ENCODE measurements around the gene SRD5A1.

SRD5A1 gene

DNA sequence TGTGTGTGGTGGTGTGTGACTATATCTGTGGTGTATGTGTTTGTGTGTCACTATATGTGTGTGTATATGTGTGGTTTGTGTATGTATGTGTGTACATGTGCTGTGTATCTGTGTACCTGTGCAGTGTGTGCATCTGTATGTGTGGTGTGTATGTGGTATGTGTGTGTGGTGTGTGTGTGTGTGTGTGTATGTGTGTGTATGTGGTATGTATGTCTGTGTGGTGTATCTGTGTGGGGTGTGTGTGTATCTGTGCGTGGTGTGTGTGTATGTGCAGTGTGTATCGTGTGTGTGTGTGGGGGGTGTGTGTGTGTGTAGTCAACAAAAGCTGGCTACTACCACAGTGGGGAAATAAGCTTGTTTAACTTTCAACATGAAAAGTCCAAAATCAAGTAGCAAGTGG lies 48.4 kb downstream of the SRD5A1 start:
- DNase-seq (ENCODE audit: extremely low read depth in 1 of 2, low read depth in 1 of 2), result no peak

DNA sequence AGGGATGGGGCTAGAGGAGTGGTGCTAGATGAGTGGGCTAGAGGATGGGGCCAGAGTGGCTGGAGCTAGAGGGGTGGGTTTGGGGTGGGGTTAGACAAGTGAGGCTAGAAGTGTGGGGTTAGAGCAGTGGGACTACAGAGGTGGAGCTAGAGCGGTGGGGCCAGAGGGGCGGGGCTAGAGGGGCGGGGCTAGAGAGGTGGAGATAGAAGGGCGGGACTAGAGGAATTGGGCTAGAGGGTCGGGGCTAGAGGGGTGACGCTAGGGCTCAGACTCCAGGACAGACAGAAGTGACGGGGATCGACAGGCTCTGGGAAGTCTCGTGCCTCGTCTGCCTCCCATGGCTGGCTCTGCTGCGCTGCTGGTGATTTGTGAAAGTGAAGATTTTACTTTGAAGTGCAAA lies 49.0 kb downstream of the SRD5A1 start:
- DNase-seq (ENCODE audit: extremely low read depth in 1 of 2, low read depth in 1 of 2), result no peak

- no peak for DNase-seq (ENCODE audit: extremely low read depth in 1 of 2, low read depth in 1 of 2)
These were observed 50.0 kb downstream of the SRD5A1 start for GRCh38 chr5:6683241-6683640.

- no peak for DNase-seq (ENCODE audit: extremely low read depth in 1 of 2, low read depth in 1 of 2)
These were observed 50.8 kb downstream of the SRD5A1 start for GRCh38 chr5:6684075-6684474.

- no peak for DNase-seq (ENCODE audit: extremely low read depth in 1 of 2, low read depth in 1 of 2)
These were observed 53.3 kb downstream of the SRD5A1 start for GRCh38 chr5:6686501-6686900.

DNA sequence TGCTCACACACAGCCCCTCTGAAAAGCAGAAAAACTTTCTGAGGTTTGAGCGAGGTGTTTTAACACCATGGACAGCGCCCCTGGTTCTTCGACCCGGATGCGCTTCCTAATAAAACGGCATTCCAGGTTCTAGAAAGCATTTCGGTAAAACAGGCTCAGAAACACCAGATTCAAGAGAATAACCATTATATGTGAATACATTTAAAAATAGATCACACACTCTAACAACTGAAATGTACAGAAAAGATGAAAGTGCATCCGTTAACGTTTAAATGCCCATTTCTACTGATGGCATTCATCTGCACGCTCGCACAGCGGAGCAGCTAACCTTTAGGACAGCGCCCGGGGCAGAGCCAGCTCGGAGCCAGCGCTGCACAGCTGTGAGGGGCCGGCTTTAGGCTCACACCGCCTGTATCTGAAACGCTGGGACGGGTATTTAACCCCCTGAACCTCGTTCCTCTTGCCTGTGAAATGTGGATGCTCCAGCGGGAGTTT lies 53.7 kb downstream of the SRD5A1 start:
- DNase-seq (ENCODE audit: extremely low read depth in 1 of 2, low read depth in 1 of 2), result no peak

DNA sequence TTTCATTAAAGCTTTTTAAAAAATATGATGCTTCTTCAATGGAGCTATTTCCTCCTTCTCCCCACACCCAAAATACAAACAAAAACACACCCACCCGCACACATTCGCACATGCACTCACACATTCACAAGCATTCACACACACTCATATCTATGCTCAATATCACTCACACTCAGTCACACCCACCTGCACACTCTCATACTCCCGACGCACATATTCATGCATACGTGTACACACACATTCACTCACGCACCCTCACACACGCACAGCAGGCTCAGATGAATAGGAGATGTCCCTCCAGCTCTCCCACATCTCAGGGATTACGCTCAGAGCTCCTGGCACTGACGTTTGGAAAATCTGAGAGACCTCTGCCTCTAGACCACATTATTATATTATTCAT lies 54.3 kb downstream of the SRD5A1 start:
- no peak for DNase-seq (ENCODE audit: extremely low read depth in 1 of 2, low read depth in 1 of 2)

DNA sequence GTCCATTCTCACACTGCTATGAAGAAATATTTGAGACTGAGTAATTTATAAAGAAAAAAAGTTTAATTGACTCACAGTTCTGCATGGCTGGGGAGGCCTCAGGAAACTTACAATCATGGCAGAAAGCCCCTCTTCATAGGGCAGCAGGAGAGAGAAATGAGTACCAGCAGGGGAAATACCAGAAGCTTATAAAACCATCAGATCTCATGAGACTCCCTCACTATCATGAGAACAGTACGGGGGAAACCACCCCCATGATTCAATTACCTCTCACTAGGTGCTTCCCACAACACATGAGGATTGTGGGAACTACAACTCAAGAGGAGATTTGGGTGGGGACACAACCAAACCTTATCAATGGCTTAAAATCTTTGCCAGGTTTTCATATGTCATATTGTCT lies 59.7 kb downstream of the SRD5A1 start:
- DNase-seq (ENCODE audit: extremely low read depth in 1 of 2, low read depth in 1 of 2), result no peak

- no peak for DNase-seq (ENCODE audit: extremely low read depth in 1 of 2, low read depth in 1 of 2)
These were observed 65.5 kb downstream of the SRD5A1 start for GRCh38 chr5:6698696-6699095.

- DNase-seq (ENCODE audit: extremely low read depth in 1 of 2, low read depth in 1 of 2), result no peak
These were observed 66.1 kb downstream of the SRD5A1 start for GRCh38 chr5:6699357-6699756.

GRCh38 chr5:6700074-6700684 lies 66.9 kb downstream of the SRD5A1 start:
- DNase-seq (ENCODE audit: extremely low read depth in 1 of 2, low read depth in 1 of 2), result no peak

DNA sequence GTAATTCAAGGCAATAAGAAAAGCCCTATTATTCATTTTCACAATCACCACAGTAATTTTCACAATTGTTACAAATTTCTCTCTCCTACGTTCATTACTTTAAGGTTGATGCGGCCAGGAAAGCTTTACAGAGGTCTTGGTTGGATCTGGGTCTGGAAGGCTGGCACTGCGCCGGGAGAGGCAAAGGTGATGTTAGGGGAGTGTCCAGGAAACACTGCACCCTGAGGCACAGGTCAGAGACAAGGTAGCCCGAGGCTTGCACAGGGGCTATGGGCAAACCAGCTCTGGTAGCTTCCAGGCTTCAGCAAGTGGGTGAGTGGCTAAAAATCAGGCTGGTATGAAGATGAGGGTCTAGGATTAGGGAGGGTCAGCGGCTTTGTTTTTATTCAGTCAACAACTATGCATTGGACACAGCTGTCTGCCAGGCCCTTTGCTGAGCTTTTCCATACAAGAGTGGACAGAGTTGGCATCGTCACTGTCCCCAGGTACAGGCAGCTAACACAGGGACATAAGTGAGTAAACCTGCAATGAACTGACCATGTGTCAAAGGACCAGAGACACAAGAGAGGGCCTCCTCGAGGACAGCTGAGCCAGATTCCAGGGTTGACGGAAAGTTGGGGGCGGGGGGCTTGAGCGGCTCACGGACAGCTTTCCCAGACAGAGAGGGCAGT lies 67.6 kb downstream of the SRD5A1 start:
- no peak for DNase-seq (ENCODE audit: extremely low read depth in 1 of 2, low read depth in 1 of 2)

- DNase-seq (ENCODE audit: extremely low read depth in 1 of 2, low read depth in 1 of 2), result no peak
These were observed 68.3 kb downstream of the SRD5A1 start for GRCh38 chr5:6701491-6701890.

GRCh38 chr5:6702633-6703032 lies 69.4 kb downstream of the SRD5A1 start:
- DNase-seq (ENCODE audit: extremely low read depth in 1 of 2, low read depth in 1 of 2), result no peak

DNA sequence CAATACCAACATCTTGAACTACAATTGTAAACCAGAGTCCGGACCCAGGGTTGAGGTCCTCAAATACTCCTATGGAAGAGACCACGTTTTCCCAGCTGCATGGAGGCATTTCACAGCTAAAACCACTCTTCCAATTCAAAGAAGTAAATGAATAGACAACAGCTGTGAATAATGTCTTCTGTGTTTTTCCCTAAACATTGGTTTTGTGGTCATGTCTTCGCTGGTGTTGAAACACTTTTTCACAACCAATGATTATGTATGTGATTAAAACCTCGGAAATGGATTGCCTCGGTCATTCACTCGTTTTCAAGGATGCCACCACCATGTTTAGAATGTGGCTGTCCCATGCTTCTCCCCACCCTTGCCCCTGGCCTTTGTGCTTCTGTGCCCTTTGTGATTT lies 70.6 kb downstream of the SRD5A1 start:
- no peak for DNase-seq (ENCODE audit: extremely low read depth in 1 of 2, low read depth in 1 of 2)

- DNase-seq (ENCODE audit: extremely low read depth in 1 of 2, low read depth in 1 of 2), result no peak
These were observed 71.2 kb downstream of the SRD5A1 start for GRCh38 chr5:6704361-6704851.

DNA sequence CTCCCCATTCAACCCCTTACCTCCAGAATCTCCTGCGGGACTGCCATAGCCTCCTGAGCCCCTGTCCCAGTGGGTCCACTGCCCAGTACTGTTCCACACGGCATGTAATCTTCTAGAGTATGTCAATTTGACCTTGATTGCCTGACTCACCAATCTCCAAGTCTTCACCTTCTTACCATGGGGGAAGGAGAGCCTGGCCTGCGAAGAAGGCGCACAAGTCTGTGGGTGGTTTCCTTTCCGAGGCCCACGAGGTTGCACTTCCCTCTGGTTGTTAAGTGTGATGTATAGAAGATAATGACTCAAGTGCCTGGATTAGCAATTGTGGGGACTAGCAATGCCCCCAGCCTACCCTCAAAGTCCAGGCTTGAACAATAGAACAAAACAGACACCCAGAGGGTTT lies 71.8 kb downstream of the SRD5A1 start:
- no peak for DNase-seq (ENCODE audit: extremely low read depth in 1 of 2, low read depth in 1 of 2)

GRCh38 chr5:6705959-6706358 lies 72.7 kb downstream of the SRD5A1 start:
- no peak for DNase-seq (ENCODE audit: extremely low read depth in 1 of 2, low read depth in 1 of 2)

DNA sequence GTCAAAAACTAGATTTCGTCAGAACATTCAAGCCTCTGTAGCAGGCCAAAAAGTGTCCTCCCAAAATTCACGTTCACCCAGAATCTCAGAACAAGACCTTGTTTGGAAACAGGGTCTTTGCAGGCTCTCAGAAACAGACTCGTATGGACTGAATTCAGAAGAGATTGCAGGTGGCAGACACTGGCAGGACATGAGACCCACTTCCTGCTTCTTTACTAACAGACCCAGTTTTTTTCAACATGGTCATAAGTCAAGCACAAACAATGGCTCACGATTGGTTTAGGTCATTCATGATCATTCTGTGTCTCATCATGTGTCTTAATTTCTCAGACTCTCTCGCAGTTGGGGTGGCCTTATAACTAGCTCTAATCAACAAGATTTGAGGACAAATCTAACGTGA lies 74.6 kb downstream of the SRD5A1 start:
- no peak for DNase-seq (ENCODE audit: extremely low read depth in 1 of 2, low read depth in 1 of 2)

GRCh38 chr5:6708814-6709213 lies 75.6 kb downstream of the SRD5A1 start:
- DNase-seq (ENCODE audit: extremely low read depth in 1 of 2, low read depth in 1 of 2), result no peak

DNA sequence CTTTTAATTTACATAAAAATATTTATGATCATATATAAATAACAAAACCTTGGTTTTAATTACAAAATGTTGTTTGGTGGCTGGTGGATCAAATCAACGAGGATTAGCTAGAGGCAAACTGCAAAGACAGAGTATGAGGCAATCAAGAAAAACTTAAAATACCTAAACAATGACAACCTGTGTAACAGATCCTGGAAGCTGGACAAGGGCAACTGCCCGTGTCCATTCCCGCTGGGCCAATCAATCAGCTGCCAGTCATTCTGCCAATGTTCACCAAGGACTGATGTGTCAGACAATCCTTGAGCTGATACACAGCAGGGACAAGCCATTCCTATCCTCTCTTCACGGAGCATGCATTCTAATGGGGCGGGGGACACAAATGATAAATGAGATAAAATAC lies 76.8 kb downstream of the SRD5A1 start:
- no peak for DNase-seq (ENCODE audit: extremely low read depth in 1 of 2, low read depth in 1 of 2)

GRCh38 chr5:6710551-6711318 lies 77.5 kb downstream of the SRD5A1 start:
- no peak for DNase-seq (ENCODE audit: extremely low read depth in 1 of 2, low read depth in 1 of 2)

Measured in stimulated activated CD8-positive, alpha-beta memory T cell treated with anti-CD3 and anti-CD28 coated beads, Interleukin-7, amount 100 ng/mL, for 48 hours (primary cell).